Measurements from ENCODE around the gene PUS3. TPM values are rescaled to one million over a fixed set of nuclear protein-coding genes. Genes with fewer than 3 reads are reported as not detected.

The PUS3 gene
- total RNA-seq, 1 donor from 2014 or later = 31.3 TPM

GRCh38 chr11:125881291-125881690 is 21.7 kb downstream of the PUS3 start:
- no peak for TF ChIP-seq CTCF (IDR thresholded peaks at IDR 0.05)
- Histone ChIP-seq H3K4me3 (no peak overlapping the region), H3K9me3 (no peaks in the 10 kb centered on the region), H3K27me3 (no peaks in the 10 kb centered on the region), H3K36me3 (no peaks in the 10 kb centered on the region), H3K4me1 (no peaks in the 10 kb centered on the region), H3K27ac (no peak overlapping the region)
- intact Hi-C loops (cut with DNase I) = loop anchor here (10.0 kb wide), 2 partner anchors 386 to 1236 kb away; partner anchors contain the start of gene FEZ1
- DNase-seq (ENCODE audit: low spot score in 2 of 2) = no peak

- Histone ChIP-seq H3K27ac (no peak overlapping the region), H3K36me3 (no peaks in the 10 kb centered on the region), H3K4me1 (no peaks in the 10 kb centered on the region), H3K9me3 (no peaks in the 10 kb centered on the region), H3K27me3 (no peaks in the 10 kb centered on the region), H3K4me3 (no peak overlapping the region)
- peak; percentile 63 to 74 (median 66) for TF ChIP-seq CTCF (IDR thresholded peaks at IDR 0.05)
- DNase-seq (ENCODE audit: low spot score in 2 of 2) = peak in 1 of 2 donors; percentile 67
- intact Hi-C loops (cut with DNase I) = loop anchor here (1.0 to 5.0 kb wide), 2 partner anchors 152 to 305 kb away; partner anchors contain the start of gene EI24
Observed at GRCh38 chr11:125874556-125875124, 28.4 kb downstream of the PUS3 start.

GRCh38 chr11:125873881-125874555 is 29.0 kb downstream of the PUS3 start:
- no peak overlapping the region for H3K27ac ChIP-seq
- H3K36me3 ChIP-seq = no peaks in the 10 kb centered on the region
- intact Hi-C loops (cut with DNase I) = loop anchor here (1.0 kb wide), 1 partner anchor 305 kb away; the partner anchor contains the start of gene EI24
- H3K4me1 ChIP-seq = no peaks in the 10 kb centered on the region
- H3K9me3 ChIP-seq = no peaks in the 10 kb centered on the region
- no peak overlapping the region for H3K4me3 ChIP-seq
- H3K27me3 ChIP-seq = no peaks in the 10 kb centered on the region
- no peak for TF ChIP-seq CTCF (IDR thresholded peaks at IDR 0.05)
- DNase-seq (ENCODE audit: low spot score in 2 of 2) = no peak

- no peak overlapping the region for H3K27ac ChIP-seq
- no peaks in the 10 kb centered on the region for H3K27me3 ChIP-seq
- intact Hi-C loops (cut with DNase I) = no loop called here
Observed at GRCh38 chr11:125872138-125872491, 30.9 kb downstream of the PUS3 start.

GRCh38 chr11:125871391-125872137 is 31.4 kb downstream of the PUS3 start:
- Histone ChIP-seq H3K36me3 (no peaks in the 10 kb centered on the region), H3K4me3 (no peak overlapping the region), H3K27ac (no peak overlapping the region), H3K27me3 (no peaks in the 10 kb centered on the region), H3K9me3 (no peaks in the 10 kb centered on the region), H3K4me1 (no peaks in the 10 kb centered on the region)
- TF ChIP-seq CTCF (IDR thresholded peaks at IDR 0.05) = peak in 2 of 3 experiments; percentile 20 to 55
- no peak for DNase-seq (ENCODE audit: low spot score in 2 of 2)
- intact Hi-C loops (cut with DNase I) = no loop called here

More at GRCh38 chr11:125872138-125872491, 30.9 kb downstream of the PUS3 start:
- no peak for DNase-seq (ENCODE audit: low spot score in 2 of 2)
- no peaks in the 10 kb centered on the region for H3K9me3 ChIP-seq
- no peaks in the 10 kb centered on the region for H3K36me3 ChIP-seq
- no peak overlapping the region for H3K4me3 ChIP-seq
- TF ChIP-seq CTCF (IDR thresholded peaks at IDR 0.05) = no peak
- H3K4me1 ChIP-seq = no peaks in the 10 kb centered on the region
